Omental fat pad (tissue), 4 donors: Measurements from ENCODE around the gene MTARC1. TPM values are rescaled to one million over a fixed set of nuclear protein-coding genes. Genes with fewer than 3 reads are reported as not detected.

Experiments
- ATAC-seq: fragments of 150-250 bp; one replicate; pipeline ENCODE4 v1.9.1; 2016; ENCODE audit warnings: mild to moderate bottlenecking, moderate library complexity; ENCODE audit not compliant: low FRiP score
- DNase-seq: peaks from one replicate; pipeline ENCODE4 v3.0.0-alpha.2; 2019; ENCODE audit warnings: low spot score
- CTCF ChIP-seq, 3 donors: fragments of 450-650 bp; IDR thresholded peaks; one replicate each; pipeline ENCODE4 v1.5.1; 2016 to 2017; ENCODE audit warnings: antibody characterized with exemption in 3 of 3, mild to moderate bottlenecking in 3 of 3, moderate library complexity in 2 of 3
- total RNA-seq, 4 donors: library from RNA; depleted of rRNA; stranded (reverse); fragments of >200 nt; gene quantifications; one replicate each; pipeline ENCODE4 v1.1.0, GENCODE V29; 2016

Gene MTARC1
- total RNA-seq, 4 donors from 2014 or later: 87.2 to 394 (median 192) TPM

GRCh38 chr1:220833436-220833835 is 46.7 kb downstream of the MTARC1 start:
- DNase-seq: no peak
- no peak for TF ChIP-seq CTCF (IDR thresholded peaks at IDR 0.05)
- no peak for ATAC-seq

- ATAC-seq: no peak
- DNase-seq: no peak
These were observed 47.6 kb downstream of the MTARC1 start for GRCh38 chr1:220834155-220834870.

More at GRCh38 chr1:220834155-220834870, 47.6 kb downstream of the MTARC1 start:
- TF ChIP-seq CTCF (IDR thresholded peaks at IDR 0.05): no peak

Other genes with a start within 250 kb of the MTARC1 start
- 10 to 100 TPM; 27.4 to 63.0 (median 38.9) TPM for gene C1orf115, start 96.5 kb upstream of the MTARC1 start, total RNA-seq
- 10 to 100 TPM; 15.7 to 31.6 (median 26.7) TPM for gene MTARC2, start 38.6 kb upstream of the MTARC1 start, total RNA-seq
- 10 to 100 TPM; 26.4 to 46.7 (median 34.5) TPM for gene HLX, start 92.5 kb downstream of the MTARC1 start, total RNA-seq